HG02970 (cell line): ENCODE results near the gene FCER2.
A peak's percentile ranks its signal among the peaks of the same experiment; 100 is the strongest.

Experiments
- ATAC-seq: cut with Tn5 transposase; IDR thresholded peaks from one replicate; pipeline ENCODE4 v1.9.1; 2021; ENCODE audit warnings: mild to moderate bottlenecking, moderate library complexity, moderate number of reproducible peaks; ENCODE audit not compliant: unreplicated experiment, low FRiP score

Gene FCER2

GRCh38 chr19:7704280-7705060 is 2.5 kb upstream of the FCER2 start:
- no peak for ATAC-seq

GRCh38 chr19:7703332-7703731 is 1.4 kb upstream of the FCER2 start:
- ATAC-seq, result no peak

- no peak for ATAC-seq
Measured at GRCh38 chr19:7701049-7701653, 780 bp downstream of the FCER2 start.

- ATAC-seq, result no peak
Measured at GRCh38 chr19:7699417-7700401, 2.2 kb downstream of the FCER2 start.

GRCh38 chr19:7699003-7699402 is 2.9 kb downstream of the FCER2 start:
- ATAC-seq, result no peak

- no peak for ATAC-seq
Measured at GRCh38 chr19:7698583-7698982, 3.3 kb downstream of the FCER2 start.

- ATAC-seq, result no peak
Measured at GRCh38 chr19:7697721-7698287, 4.1 kb downstream of the FCER2 start.

GRCh38 chr19:7694499-7694898 is 7.4 kb downstream of the FCER2 start:
- ATAC-seq, result no peak

GRCh38 chr19:7692417-7693088 is 9.4 kb downstream of the FCER2 start:
- no peak for ATAC-seq

GRCh38 chr19:7691497-7691896 is 10.4 kb downstream of the FCER2 start:
- ATAC-seq, result no peak

- ATAC-seq, result no peak
Measured at GRCh38 chr19:7690779-7691258, 11.1 kb downstream of the FCER2 start.

- no peak for ATAC-seq
Measured at GRCh38 chr19:7689165-7689564, 12.8 kb downstream of the FCER2 start.

- no peak for ATAC-seq
Measured at GRCh38 chr19:7687177-7687576, 14.8 kb downstream of the FCER2 start.

GRCh38 chr19:7685546-7686445 is 16.1 kb downstream of the FCER2 start:
- no peak for ATAC-seq

GRCh38 chr19:7682175-7682855 is 19.6 kb downstream of the FCER2 start:
- ATAC-seq, result no peak

- ATAC-seq, result peak; percentile 31
Measured at GRCh38 chr19:7681340-7682174, 20.4 kb downstream of the FCER2 start.

GRCh38 chr19:7680606-7681339 is 21.2 kb downstream of the FCER2 start, which contains the start of gene TRAPPC5:
TRAPPC5 (plus strand) TSS chr19:7680833; CDS start chr19:7682254, 1,421 bp downstream.
- ATAC-seq, result peak; percentile 37
